HepG2 (cell line): ENCODE results near the gene RECQL5.

Experiments
- BRCA1 ChIP-seq: sonication (generic); formaldehyde crosslinking; IDR thresholded peaks from 2 replicates; pipeline ENCODE4 v1.4.0; 2020; ENCODE audit warnings: missing genetic modification reagents
- DNMT1 ChIP-seq: sonication (generic); formaldehyde crosslinking; IDR thresholded peaks from 2 replicates; pipeline ENCODE4 v1.5.1; 2020; ENCODE audit warnings: mild to moderate bottlenecking, missing genetic modification reagents
- MTF1 ChIP-seq: sonication (generic); formaldehyde crosslinking; IDR thresholded peaks from 2 replicates; pipeline ENCODE4 v1.5.0; 2020; ENCODE audit warnings: missing genetic modification reagents
- RNF2 ChIP-seq: fragments of 450-650 bp; conservative IDR thresholded peaks from 2 replicates; pipeline ENCODE4 v1.6.1; 2016; ENCODE audit warnings: low read depth
- SMC3 ChIP-seq: IDR thresholded peaks from 2 replicates; pipeline ENCODE4 v1.6.1; 2011; ENCODE audit warnings: low read length, improper control_type of control experiment
- TCF12 ChIP-seq, 2 experiments: fragments of 450-650 bp in 1 of 2; sonication (generic) in 1 of 2; formaldehyde crosslinking in 1 of 2; IDR thresholded peaks; 2 replicates each; pipeline versions ENCODE4 v1.6.1 to v1.8.0; 2017 to 2022; ENCODE audit warnings: antibody characterized with exemption in 1 of 2, mild to moderate bottlenecking in 1 of 2, missing genetic modification reagents in 1 of 2, moderate library complexity in 1 of 2
- ZNF274 ChIP-seq: sonication (generic); formaldehyde crosslinking; IDR thresholded peaks from 2 replicates; pipeline ENCODE4 v1.5.1; 2020; ENCODE audit warnings: mild to moderate bottlenecking, missing genetic modification reagents
- TF ChIP-seq, protein P1 (sequence below): sonication (generic); formaldehyde crosslinking; IDR thresholded peaks from 2 replicates; pipeline ENCODE4 v1.4.0; 2020; ENCODE audit warnings: missing genetic modification reagents, borderline replicate concordance
- TF ChIP-seq, protein P2 (sequence below): sonication (generic); formaldehyde crosslinking; IDR thresholded peaks from 2 replicates; pipeline ENCODE4 v1.5.0; 2020; ENCODE audit warnings: mild to moderate bottlenecking, missing genetic modification reagents, moderate library complexity

DNA sequence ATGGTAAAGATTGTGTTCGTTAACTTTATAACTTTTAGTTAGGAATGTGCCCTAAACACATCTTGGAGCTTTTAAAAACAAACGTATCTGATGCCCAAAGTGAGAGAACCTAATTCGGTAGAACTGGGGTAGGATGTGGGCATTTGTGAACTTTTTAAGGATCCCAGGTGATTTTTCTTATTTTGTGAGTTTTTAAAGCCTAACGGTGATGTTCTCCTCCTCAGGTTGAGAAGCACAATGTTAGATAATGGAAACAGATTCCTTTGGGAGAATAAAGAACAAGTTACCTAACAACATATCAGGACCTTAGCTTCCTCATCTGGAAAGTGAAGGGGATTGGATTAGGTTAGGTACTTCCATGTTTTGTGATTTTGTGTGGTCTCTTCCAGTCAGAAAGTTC, 871 bp upstream of the RECQL5 start:
- TF ChIP-seq, protein P1, sequence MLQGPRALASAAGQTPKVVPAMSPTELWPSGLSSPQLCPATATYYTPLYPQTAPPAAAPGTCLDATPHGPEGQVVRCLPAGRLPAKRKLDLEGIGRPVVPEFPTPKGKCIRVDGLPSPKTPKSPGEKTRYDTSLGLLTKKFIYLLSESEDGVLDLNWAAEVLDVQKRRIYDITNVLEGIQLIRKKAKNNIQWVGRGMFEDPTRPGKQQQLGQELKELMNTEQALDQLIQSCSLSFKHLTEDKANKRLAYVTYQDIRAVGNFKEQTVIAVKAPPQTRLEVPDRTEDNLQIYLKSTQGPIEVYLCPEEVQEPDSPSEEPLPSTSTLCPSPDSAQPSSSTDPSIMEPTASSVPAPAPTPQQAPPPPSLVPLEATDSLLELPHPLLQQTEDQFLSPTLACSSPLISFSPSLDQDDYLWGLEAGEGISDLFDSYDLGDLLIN (CRISPR knock-in tag): no peak
- TF ChIP-seq TCF12 (IDR thresholded peaks at IDR 0.05): no peak
- no peak for TF ChIP-seq TCF12 (CRISPR knock-in tag; IDR thresholded peaks at IDR 0.05)
- TF ChIP-seq, protein P2, sequence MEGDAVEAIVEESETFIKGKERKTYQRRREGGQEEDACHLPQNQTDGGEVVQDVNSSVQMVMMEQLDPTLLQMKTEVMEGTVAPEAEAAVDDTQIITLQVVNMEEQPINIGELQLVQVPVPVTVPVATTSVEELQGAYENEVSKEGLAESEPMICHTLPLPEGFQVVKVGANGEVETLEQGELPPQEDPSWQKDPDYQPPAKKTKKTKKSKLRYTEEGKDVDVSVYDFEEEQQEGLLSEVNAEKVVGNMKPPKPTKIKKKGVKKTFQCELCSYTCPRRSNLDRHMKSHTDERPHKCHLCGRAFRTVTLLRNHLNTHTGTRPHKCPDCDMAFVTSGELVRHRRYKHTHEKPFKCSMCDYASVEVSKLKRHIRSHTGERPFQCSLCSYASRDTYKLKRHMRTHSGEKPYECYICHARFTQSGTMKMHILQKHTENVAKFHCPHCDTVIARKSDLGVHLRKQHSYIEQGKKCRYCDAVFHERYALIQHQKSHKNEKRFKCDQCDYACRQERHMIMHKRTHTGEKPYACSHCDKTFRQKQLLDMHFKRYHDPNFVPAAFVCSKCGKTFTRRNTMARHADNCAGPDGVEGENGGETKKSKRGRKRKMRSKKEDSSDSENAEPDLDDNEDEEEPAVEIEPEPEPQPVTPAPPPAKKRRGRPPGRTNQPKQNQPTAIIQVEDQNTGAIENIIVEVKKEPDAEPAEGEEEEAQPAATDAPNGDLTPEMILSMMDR (CRISPR knock-in tag): no peak
- TF ChIP-seq DNMT1 (CRISPR knock-in tag): no peak
- TF ChIP-seq RNF2: no peak
- TF ChIP-seq ZNF274 (CRISPR knock-in tag): no peak
- no peak for TF ChIP-seq MTF1 (CRISPR knock-in tag)
- TF ChIP-seq BRCA1: no peak
- TF ChIP-seq SMC3: no peak
